HCT116 (cell line): Measurements from ENCODE around the gene TIMM10. TPM values are rescaled to one million over a fixed set of nuclear protein-coding genes. Genes with fewer than 3 reads are reported as not detected.

Source experiments
- ATAC-seq: fragments of 200-7000 bp; cut with Tn5 transposase; 2 replicates; pipeline ENCODE4 v1.9.1; 2020; ENCODE audit warnings: mild to moderate bottlenecking, moderate library complexity
- BruUV-seq: library from RNA; stranded (reverse); fragments of 400-500 nt; replicated peaks from 2 replicates; lab custom pipeline; 2021; lab: Mats Ljungman, UMichigan
- CTCF ChIA-PET: fragments of 300-600 bp; sonication (Branson Sonifier 250); formaldehyde crosslinking; loops from one replicate; lab custom pipeline; 2021; ENCODE audit warnings: antibody characterized with exemption; lab: Charles Lee
- POLR2A ChIA-PET: fragments of 300-600, 350-600 bp; sonication (Branson Sonifier 250); formaldehyde crosslinking; loops from one replicate; lab custom pipeline; 2021; ENCODE audit warnings: antibody characterized with exemption; lab: Charles Lee
- RAD21 ChIA-PET, 2 experiments: fragments of 300-600 bp; sonication (Branson Sonifier 250); formaldehyde crosslinking; loops; one replicate each; lab custom pipeline; 2023; ENCODE audit warnings: low total read pairs in 2 of 2; ENCODE audit not compliant: uncharacterized antibody in 2 of 2, unreplicated experiment in 2 of 2, low non-redundant PET in 1 of 2; lab: Charles Lee
- DNase-seq: peaks from one replicate; pipeline ENCODE4 v3.0.0-alpha.2; 2010; ENCODE audit warnings: low read depth, low spot score
- H2AFZ ChIP-seq: fragments of 200-600 bp; shearing (Covaris generic), sonication (generic); 2 replicates; pipeline ENCODE4 v1.6.1; 2017; ENCODE audit warnings: low read depth, mixed run types, mixed read lengths, antibody characterized with exemption, low read length; ENCODE audit not compliant: poor library complexity, severe bottlenecking
- H3K27ac ChIP-seq: 2 replicates; pipeline ENCODE4 v1.5.1; 2012; ENCODE audit warnings: low read depth, low read length
- H3K27me3 ChIP-seq: fragments of 200-600 bp; sonication (generic); 2 replicates; pipeline ENCODE4 v1.6.1; 2016; ENCODE audit warnings: mixed run types, low read length, mixed read lengths; ENCODE audit not compliant: insufficient read depth
- H3K36me3 ChIP-seq, 2 experiments: fragments of 200-500 bp in 1 of 2; fragments of 200-600 bp in 1 of 2; sonication (Bioruptor generic) in 1 of 2; sonication (generic) in 1 of 2; 2 replicates each; pipeline versions ENCODE4 v1.5.1 to v1.6.1; 2014 to 2016; ENCODE audit warnings: low read length in 2 of 2, inconsistent platforms in 1 of 2, mixed read lengths in 1 of 2, mixed run types in 1 of 2; ENCODE audit not compliant: insufficient read depth in 2 of 2, control insufficient read depth in 1 of 2
- H3K4me1 ChIP-seq, 2 experiments: fragments of 200-600 bp in 1 of 2; sonication (generic) in 1 of 2; 2 replicates each; pipeline versions ENCODE4 v1.5.1 to v1.6.1; 2012 to 2017; ENCODE audit warnings: low read length in 2 of 2, inconsistent platforms in 1 of 2, mild to moderate bottlenecking in 1 of 2, mixed read lengths in 1 of 2, mixed run types in 1 of 2, moderate library complexity in 1 of 2; ENCODE audit not compliant: insufficient read depth in 2 of 2, control insufficient read depth in 1 of 2
- H3K4me2 ChIP-seq: fragments of 200-600 bp; sonication (generic); 2 replicates; pipeline ENCODE4 v1.6.1; 2017; ENCODE audit warnings: mixed run types, low read length, mixed read lengths
- H3K4me3 ChIP-seq, 2 experiments: fragments of 200-600 bp in 1 of 2; sonication (generic) in 1 of 2; replicated peaks in 1 of 2; 2 replicates each; pipeline ENCODE4 v1.5.1; 2011 to 2016; ENCODE audit warnings: low read length in 2 of 2, control low read depth in 1 of 2, low read depth in 1 of 2, mild to moderate bottlenecking in 1 of 2, mixed read lengths in 1 of 2, mixed run types in 1 of 2
- H3K79me2 ChIP-seq: fragments of 200-600 bp; sonication (generic); 2 replicates; pipeline ENCODE4 v1.6.1; 2017; ENCODE audit warnings: mild to moderate bottlenecking, mixed run types, low read length, moderate library complexity, mixed read lengths; ENCODE audit not compliant: insufficient read depth
- H3K9ac ChIP-seq: fragments of 200-600 bp; sonication (generic); 2 replicates; pipeline ENCODE4 v1.6.1; 2016; ENCODE audit warnings: low read length, mixed read lengths
- H3K9me2 ChIP-seq: fragments of 200-600 bp; sonication (generic), shearing (Covaris generic); 2 replicates; pipeline ENCODE4 v1.6.1; 2017; ENCODE audit warnings: mixed run types, mild to moderate bottlenecking, moderate library complexity; ENCODE audit not compliant: insufficient read depth
- H3K9me3 ChIP-seq, 2 experiments: fragments of 200-500 bp in 1 of 2; fragments of 200-600 bp in 1 of 2; sonication (Bioruptor generic) in 1 of 2; sonication (generic) in 1 of 2; 2 replicates each; pipeline ENCODE4 v1.6.1; 2014 to 2017; ENCODE audit warnings: low read length in 2 of 2, mixed read lengths in 2 of 2, inconsistent platforms in 1 of 2, low read depth in 1 of 2, mild to moderate bottlenecking in 1 of 2, mixed run types in 1 of 2, moderate library complexity in 1 of 2; ENCODE audit not compliant: control insufficient read depth in 1 of 2, insufficient read depth in 1 of 2
- H4K20me1 ChIP-seq: fragments of 200-600 bp; sonication (generic), shearing (Covaris generic); 2 replicates; pipeline ENCODE4 v1.6.1; 2017; ENCODE audit warnings: mixed run types, mild to moderate bottlenecking, moderate library complexity; ENCODE audit not compliant: insufficient read depth
- CEBPB ChIP-seq: IDR thresholded peaks from 2 replicates; pipeline ENCODE4 v1.6.1; 2012; ENCODE audit warnings: low read depth
- EGR1 ChIP-seq: IDR thresholded peaks from 2 replicates; pipeline ENCODE4 v1.6.1; 2012; ENCODE audit warnings: low read depth
- EZH2 ChIP-seq: fragments of 200-600 bp; sonication (generic); IDR thresholded peaks from 2 replicates; pipeline ENCODE4 v1.6.1; 2017; ENCODE audit warnings: antibody characterized with exemption, mixed run types
- SRF ChIP-seq: IDR thresholded peaks from 2 replicates; pipeline ENCODE4 v1.6.1; 2012; ENCODE audit warnings: low read depth
- TCF7L2 ChIP-seq: IDR thresholded peaks from 2 replicates; pipeline ENCODE4 v1.7.0; 2011; ENCODE audit warnings: borderline replicate concordance, inconsistent platforms; ENCODE audit not compliant: insufficient read depth, insufficient read length; ENCODE audit errors: extremely low read depth
- ZFX ChIP-seq: fragments of 450-650 bp; IDR thresholded peaks from 2 replicates; pipeline ENCODE4 v1.6.1; 2017
- intact Hi-C: fragments of 100-400 bp; cut with micrococcal nuclease; formaldehyde crosslinking; loops from 2 replicates; pipeline ENCODE4 v1.10.0; 2022
- total RNA-seq: library from RNA; stranded (reverse); gene quantifications from one replicate; pipeline ENCODE4 v1.2.1, GENCODE V29; 2021; ENCODE audit not compliant: unreplicated experiment
- TF ChIP-seq, protein P1 (sequence below), 3 experiments: fragments of 200-600 bp in 1 of 3; sonication (generic) in 1 of 3; IDR thresholded peaks in 2 of 3; conservative IDR thresholded peaks in 1 of 3; 2 replicates each; pipeline ENCODE4 v1.5.1; 2012 to 2017; ENCODE audit warnings: low read depth in 2 of 3, low read length in 2 of 3, antibody characterized with exemption in 1 of 3, borderline replicate concordance in 1 of 3, control low read depth in 1 of 3, mild to moderate bottlenecking in 1 of 3, mixed read lengths in 1 of 3, mixed run types in 1 of 3, moderate library complexity in 1 of 3; ENCODE audit not compliant: insufficient read depth in 1 of 3

TIMM10 gene
- total RNA-seq, 1 experiment from 2014 or later: 65.6 TPM

DNA sequence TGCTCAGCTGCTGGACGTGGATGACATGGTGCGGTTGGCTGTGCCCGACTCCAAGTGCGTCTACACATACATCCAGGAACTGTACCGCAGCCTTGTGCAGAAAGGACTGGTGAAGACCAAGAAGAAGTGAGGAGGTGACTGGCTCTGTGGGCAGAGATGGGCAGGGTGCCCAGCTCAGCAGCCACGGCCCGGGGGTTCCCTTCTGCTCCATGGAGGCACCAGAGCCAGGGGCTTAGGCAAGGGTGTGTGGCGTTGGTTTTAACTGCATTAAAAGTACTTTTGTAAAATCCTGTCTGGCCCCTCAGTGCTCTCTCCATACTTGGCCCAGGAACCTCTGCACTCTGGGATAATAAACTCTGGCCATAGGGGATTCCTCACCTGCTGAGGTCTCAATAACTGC lies 19.4 kb upstream of the TIMM10 start (continued):
- TF ChIP-seq, protein P1, sequence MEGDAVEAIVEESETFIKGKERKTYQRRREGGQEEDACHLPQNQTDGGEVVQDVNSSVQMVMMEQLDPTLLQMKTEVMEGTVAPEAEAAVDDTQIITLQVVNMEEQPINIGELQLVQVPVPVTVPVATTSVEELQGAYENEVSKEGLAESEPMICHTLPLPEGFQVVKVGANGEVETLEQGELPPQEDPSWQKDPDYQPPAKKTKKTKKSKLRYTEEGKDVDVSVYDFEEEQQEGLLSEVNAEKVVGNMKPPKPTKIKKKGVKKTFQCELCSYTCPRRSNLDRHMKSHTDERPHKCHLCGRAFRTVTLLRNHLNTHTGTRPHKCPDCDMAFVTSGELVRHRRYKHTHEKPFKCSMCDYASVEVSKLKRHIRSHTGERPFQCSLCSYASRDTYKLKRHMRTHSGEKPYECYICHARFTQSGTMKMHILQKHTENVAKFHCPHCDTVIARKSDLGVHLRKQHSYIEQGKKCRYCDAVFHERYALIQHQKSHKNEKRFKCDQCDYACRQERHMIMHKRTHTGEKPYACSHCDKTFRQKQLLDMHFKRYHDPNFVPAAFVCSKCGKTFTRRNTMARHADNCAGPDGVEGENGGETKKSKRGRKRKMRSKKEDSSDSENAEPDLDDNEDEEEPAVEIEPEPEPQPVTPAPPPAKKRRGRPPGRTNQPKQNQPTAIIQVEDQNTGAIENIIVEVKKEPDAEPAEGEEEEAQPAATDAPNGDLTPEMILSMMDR (IDR thresholded peaks at IDR 0.05 in 2 of 3, conservative IDR thresholded peaks at IDR 0.05 in 1 of 3; ENCODE audit: borderline replicate concordance in 1 of 3, insufficient read depth in 1 of 3, low read depth in 2 of 3, low read length in 2 of 3): no peak
- TF ChIP-seq EGR1 (no peak), TCF7L2 (no peak), CEBPB (no peak), SRF (no peak), EZH2 (no peak)
- TF ChIP-seq, all 23 proteins: peak for 0

DNA sequence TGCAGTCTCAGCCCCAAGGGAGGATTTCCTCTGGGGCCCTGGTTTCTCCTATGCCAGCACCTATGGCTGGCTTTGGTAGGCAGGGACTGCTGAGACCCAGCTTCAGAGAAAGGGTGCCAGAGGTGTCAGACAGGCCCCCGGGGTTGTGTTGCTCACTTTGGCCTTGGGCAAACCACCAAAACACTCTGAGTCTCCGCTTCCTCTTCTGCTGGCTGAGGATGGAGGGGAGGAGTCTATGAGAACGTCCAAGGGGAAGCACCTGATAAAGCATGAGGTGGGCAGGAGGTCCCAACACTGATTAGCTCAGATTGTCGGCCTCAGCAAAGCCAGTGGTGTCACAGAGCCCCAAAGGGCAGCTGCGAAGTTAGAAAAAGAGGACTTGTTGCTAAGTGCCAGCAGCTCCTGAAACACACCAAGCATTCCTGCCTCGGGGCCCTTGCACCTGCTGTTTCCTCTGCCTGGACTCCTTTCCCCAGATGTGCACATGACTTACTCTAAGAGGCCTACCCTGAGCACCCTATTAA lies 17.4 kb upstream of the TIMM10 start:
- Histone ChIP-seq H3K79me2 (no peaks in the 10 kb centered on the region), H3K9me3 (no peaks in the 10 kb centered on the region)
- TF ChIP-seq ZFX: no peak
- TF ChIP-seq CEBPB: no peak
- TF ChIP-seq, protein P1 (IDR thresholded peaks at IDR 0.05 in 2 of 3, conservative IDR thresholded peaks at IDR 0.05 in 1 of 3; ENCODE audit: borderline replicate concordance in 1 of 3, insufficient read depth in 1 of 3, low read depth in 2 of 3, low read length in 2 of 3): no peak
- TF ChIP-seq, all 23 proteins: peak for 0
- Histone ChIP-seq H3K4me2 (no peak overlapping the region), H3K4me1 (peaks cover 0 to 12% of the 10 kb centered on the region in 2 experiments; a peak in 3 of 4 replicates), H3K36me3 (no peaks in the 10 kb centered on the region), H4K20me1 (no peaks in the 10 kb centered on the region), H2AFZ (no peak overlapping the region), H3K9me2 (no peaks in the 10 kb centered on the region), H3K4me3 (no peak overlapping the region), H3K9ac (no peak overlapping the region), H3K27me3 (no peaks in the 10 kb centered on the region), H3K27ac (no peak overlapping the region)
- POLR2A ChIA-PET: no interaction called here
- RAD21 ChIA-PET: interaction anchor here in 1 of 2 experiments (0.6 to 0.7 kb wide), 2 partner anchors 9 to 10 kb away, joined by 3 read pairs; no protein-coding TSS in a partner anchor
- intact Hi-C loops: no loop called here
- ATAC-seq (no peak), DNase-seq (no peak)
- CTCF ChIA-PET: interaction anchor here (1.2 kb wide), 1 partner anchor 14 kb away, joined by 3 read pairs; no protein-coding TSS in a partner anchor
- no TSS peak for BruUV-seq
